ENCODE results near the gene HCST. TPM values are rescaled to one million over a fixed set of nuclear protein-coding genes. Genes with fewer than 3 reads are reported as not detected.
"Not testable (repeated sequence)": the region's sequence is repeated elsewhere in the genome, so short reads cannot be mapped to it uniquely, and the experiment has no call there.

HCST gene
- total and polyA plus RNA-seq, 12 donors: 1.7 to 22.8 (median 5.3) TPM

DNA sequence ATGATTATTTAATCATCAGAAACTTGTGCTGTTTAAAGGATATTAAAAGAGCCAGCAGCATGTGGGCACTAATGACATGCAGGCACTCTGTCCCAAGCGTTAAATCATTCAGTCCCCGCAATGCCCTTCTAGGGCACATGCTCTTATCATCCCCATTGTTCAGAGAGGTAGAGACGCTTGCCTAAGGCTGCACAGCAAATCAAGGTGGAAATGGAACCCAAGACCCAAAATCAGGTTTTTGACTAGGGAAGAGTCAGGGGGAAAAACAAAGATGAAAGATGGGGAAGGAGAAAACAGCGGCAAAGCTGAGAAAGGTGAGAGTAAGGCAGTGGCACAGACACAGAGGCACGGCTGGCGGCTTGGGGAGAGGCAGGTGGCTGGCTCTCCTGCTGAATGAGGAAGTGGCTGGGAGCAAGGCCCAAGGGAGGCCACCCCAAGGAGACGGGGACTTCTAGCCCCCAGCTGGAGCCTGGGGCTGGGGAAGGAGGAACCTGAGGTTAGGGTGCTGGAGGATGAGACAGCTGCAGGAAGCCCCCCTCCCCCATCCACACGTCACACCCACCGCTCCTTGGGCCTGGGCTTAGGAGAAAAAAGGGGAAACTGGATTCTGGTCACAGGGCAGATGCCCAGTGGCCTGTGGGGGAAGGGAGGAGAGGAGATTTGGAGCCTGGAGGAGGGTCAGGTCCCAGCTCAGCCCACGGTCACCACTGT is 6.8 kb downstream of the HCST start:
- ATAC-seq (peak; percentile 79 to 89 (median 84)), DNase-seq (peak; percentile 72 to 77)
- Histone ChIP-seq H3K9me3 (no peaks in the 10 kb centered on the region), H3K27me3 (peaks cover 0 to 14% (median 0%) of the 10 kb centered on the region in 7 donors), H3K36me3 (peaks cover 0 to 15% (median 0%) of the 10 kb centered on the region in 9 donors), H3K27ac (peak overlapping the region in 6 of 10 donors; percentile 48 to 96 (median 58)), H3K4me3 (peak overlapping the region in 3 of 10 donors; percentile 18 to 64 (median 40)), H3K4me1 (peaks cover 0 to 70% (median 0%) of the 10 kb centered on the region in 9 donors)
- intact Hi-C loops (cut with DNase I): loop anchor here in 1 of 10 donors (5.0 kb wide), 1 partner anchor 943 kb away; the partner anchor contains the start of gene ZNF345
- TF ChIP-seq, protein P1, sequence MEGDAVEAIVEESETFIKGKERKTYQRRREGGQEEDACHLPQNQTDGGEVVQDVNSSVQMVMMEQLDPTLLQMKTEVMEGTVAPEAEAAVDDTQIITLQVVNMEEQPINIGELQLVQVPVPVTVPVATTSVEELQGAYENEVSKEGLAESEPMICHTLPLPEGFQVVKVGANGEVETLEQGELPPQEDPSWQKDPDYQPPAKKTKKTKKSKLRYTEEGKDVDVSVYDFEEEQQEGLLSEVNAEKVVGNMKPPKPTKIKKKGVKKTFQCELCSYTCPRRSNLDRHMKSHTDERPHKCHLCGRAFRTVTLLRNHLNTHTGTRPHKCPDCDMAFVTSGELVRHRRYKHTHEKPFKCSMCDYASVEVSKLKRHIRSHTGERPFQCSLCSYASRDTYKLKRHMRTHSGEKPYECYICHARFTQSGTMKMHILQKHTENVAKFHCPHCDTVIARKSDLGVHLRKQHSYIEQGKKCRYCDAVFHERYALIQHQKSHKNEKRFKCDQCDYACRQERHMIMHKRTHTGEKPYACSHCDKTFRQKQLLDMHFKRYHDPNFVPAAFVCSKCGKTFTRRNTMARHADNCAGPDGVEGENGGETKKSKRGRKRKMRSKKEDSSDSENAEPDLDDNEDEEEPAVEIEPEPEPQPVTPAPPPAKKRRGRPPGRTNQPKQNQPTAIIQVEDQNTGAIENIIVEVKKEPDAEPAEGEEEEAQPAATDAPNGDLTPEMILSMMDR (IDR thresholded peaks at IDR 0.05): no peak
- WGBS, 2 donors: 70 to 75% methylated on average over 10 of the region's 10 CpGs

GRCh38 chr19:35909684-35910035 is 7.3 kb downstream of the HCST start:
- intact Hi-C loops (cut with DNase I): loop anchor here in 1 of 10 donors (5.0 kb wide), 1 partner anchor 943 kb away; the partner anchor contains the start of gene ZNF345
- Histone ChIP-seq H3K27me3 (peaks cover 0 to 17% (median 0%) of the 10 kb centered on the region in 7 donors), H3K9me3 (no peaks in the 10 kb centered on the region), H3K4me3 (no peak overlapping the region), H3K4me1 (peaks cover 0 to 70% (median 0%) of the 10 kb centered on the region in 9 donors), H3K27ac (peak overlapping the region in 5 of 10 donors; percentile 41 to 96 (median 62)), H3K36me3 (peaks cover 0 to 12% (median 0%) of the 10 kb centered on the region in 9 donors)
- ATAC-seq (peak in 1 of 8 donors; percentile 4), DNase-seq (no peak)
- TF ChIP-seq, protein P1 (IDR thresholded peaks at IDR 0.05): no peak
- 75 to 77% methylated on average over 6 of the region's 6 CpGs for WGBS, 2 donors

- H3K9me3 ChIP-seq; H3K4me3 ChIP-seq; intact Hi-C loops (cut with DNase I); ATAC-seq; DNase-seq: not testable (repeated sequence)
- Histone ChIP-seq H3K36me3 (peaks cover 0 to 12% (median 0%) of the 10 kb centered on the region in 9 donors), H3K27me3 (peaks cover 0 to 17% (median 0%) of the 10 kb centered on the region in 7 donors), H3K27ac (peak overlapping the region in 4 of 10 donors; percentile 0 to 96 (median 64)), H3K4me1 (peaks cover 0 to 70% (median 0%) of the 10 kb centered on the region in 9 donors)
- WGBS, 2 donors: 93 to 95% methylated on average over 14 of the region's 14 CpGs
These were observed 8.0 kb downstream of the HCST start for GRCh38 chr19:35910355-35910754.

GRCh38 chr19:35911173-35911572 is 8.8 kb downstream of the HCST start:
- Histone ChIP-seq H3K27ac (peak overlapping the region in 1 of 10 donors; percentile 96), H3K9me3 (no peaks in the 10 kb centered on the region), H3K36me3 (peaks cover 0 to 9% (median 0%) of the 10 kb centered on the region in 9 donors), H3K4me3 (no peak overlapping the region), H3K4me1 (peaks cover 0 to 67% (median 0%) of the 10 kb centered on the region in 9 donors), H3K27me3 (peaks cover 0 to 17% (median 0%) of the 10 kb centered on the region in 7 donors)
- intact Hi-C loops (cut with DNase I): no loop called here
- 33% methylated on average over 3 of the region's 3 CpGs for WGBS, 2 donors
- no peak for DNase-seq
- ATAC-seq: no peak
- TF ChIP-seq, protein P1 (IDR thresholded peaks at IDR 0.05): no peak

Data from heart right ventricle (tissue), 16 donors.